ENCODE results near the gene TIPRL.

TIPRL gene

DNA sequence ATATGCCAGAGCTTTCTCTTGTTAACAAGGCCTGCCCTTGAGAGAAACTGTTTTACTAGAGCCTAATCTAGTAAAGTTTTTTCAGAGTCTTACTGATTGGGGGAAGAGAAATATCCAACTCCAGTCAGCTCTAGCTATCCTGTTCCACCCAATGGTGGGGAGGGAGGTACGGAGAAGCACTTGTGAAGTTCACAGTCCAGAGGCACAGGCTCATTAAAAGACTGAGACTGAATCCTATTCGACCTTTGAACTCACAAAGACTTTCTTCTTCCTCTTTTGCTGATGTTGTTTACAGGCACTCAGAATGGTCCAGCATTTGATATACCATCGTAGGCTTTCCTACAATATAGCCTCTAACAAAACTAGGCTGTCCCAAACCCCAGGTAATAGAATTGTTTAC is 31.6 kb downstream of the TIPRL start:
- Histone ChIP-seq H3K4me1 (ENCODE audit: low read depth, poor library complexity, severe bottlenecking) (no peaks in the 10 kb centered on the region), H3K4me3 (IDR thresholded peaks at IDR 0.05; ENCODE audit: insufficient read depth, low read depth, low read length) (no peak overlapping the region), H3K27ac (no peak overlapping the region), H2AFZ (ENCODE audit: low read depth) (no peak overlapping the region), H3K79me2 (ENCODE audit: insufficient read depth, low read depth) (no peaks in the 10 kb centered on the region), H3K4me2 (no peak overlapping the region), H3K27me3 (ENCODE audit: insufficient read depth, low read depth) (no peaks in the 10 kb centered on the region), H4K20me1 (ENCODE audit: insufficient read depth) (no peaks in the 10 kb centered on the region), H3K36me3 (ENCODE audit: insufficient read depth) (no peaks in the 10 kb centered on the region), H3K9ac (no peak overlapping the region)
- TF ChIP-seq, protein P1, sequence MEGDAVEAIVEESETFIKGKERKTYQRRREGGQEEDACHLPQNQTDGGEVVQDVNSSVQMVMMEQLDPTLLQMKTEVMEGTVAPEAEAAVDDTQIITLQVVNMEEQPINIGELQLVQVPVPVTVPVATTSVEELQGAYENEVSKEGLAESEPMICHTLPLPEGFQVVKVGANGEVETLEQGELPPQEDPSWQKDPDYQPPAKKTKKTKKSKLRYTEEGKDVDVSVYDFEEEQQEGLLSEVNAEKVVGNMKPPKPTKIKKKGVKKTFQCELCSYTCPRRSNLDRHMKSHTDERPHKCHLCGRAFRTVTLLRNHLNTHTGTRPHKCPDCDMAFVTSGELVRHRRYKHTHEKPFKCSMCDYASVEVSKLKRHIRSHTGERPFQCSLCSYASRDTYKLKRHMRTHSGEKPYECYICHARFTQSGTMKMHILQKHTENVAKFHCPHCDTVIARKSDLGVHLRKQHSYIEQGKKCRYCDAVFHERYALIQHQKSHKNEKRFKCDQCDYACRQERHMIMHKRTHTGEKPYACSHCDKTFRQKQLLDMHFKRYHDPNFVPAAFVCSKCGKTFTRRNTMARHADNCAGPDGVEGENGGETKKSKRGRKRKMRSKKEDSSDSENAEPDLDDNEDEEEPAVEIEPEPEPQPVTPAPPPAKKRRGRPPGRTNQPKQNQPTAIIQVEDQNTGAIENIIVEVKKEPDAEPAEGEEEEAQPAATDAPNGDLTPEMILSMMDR (conservative IDR thresholded peaks at IDR 0.05; ENCODE audit: low read depth, low read length), result no peak

DNA sequence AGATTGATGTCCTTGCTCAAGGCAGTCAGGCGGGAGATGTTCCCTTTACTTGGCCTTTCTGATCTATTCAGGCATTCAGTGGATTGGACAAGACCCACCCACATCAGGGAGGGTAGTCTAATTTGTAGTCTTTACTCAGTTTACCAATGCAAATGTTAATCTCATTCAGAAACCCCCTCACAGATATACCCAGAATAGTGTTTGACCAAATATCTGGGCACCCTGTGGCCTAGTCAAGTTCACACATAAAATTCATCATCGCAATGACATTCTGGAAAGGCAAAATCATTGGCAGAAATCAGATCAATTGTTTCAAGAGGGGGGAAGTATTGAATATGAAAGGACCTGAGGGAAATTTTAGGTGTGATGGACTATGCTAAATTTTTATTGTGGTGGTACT is 34.6 kb downstream of the TIPRL start:
- H3K27me3 ChIP-seq (ENCODE audit: insufficient read depth, low read depth), result no peaks in the 10 kb centered on the region
- no peaks in the 10 kb centered on the region for H4K20me1 ChIP-seq (ENCODE audit: insufficient read depth)
- TF ChIP-seq, protein P1 (conservative IDR thresholded peaks at IDR 0.05; ENCODE audit: low read depth, low read length), result no peak
- no peak overlapping the region for H3K4me3 ChIP-seq (IDR thresholded peaks at IDR 0.05; ENCODE audit: insufficient read depth, low read depth, low read length)
- H3K27ac ChIP-seq, result no peak overlapping the region
- H3K4me2 ChIP-seq, result no peak overlapping the region
- no peak overlapping the region for H3K9ac ChIP-seq
- no peaks in the 10 kb centered on the region for H3K79me2 ChIP-seq (ENCODE audit: insufficient read depth, low read depth)
- no peaks in the 10 kb centered on the region for H3K36me3 ChIP-seq (ENCODE audit: insufficient read depth)
- H3K4me1 ChIP-seq (ENCODE audit: low read depth, poor library complexity, severe bottlenecking), result no peaks in the 10 kb centered on the region
- no peak overlapping the region for H2AFZ ChIP-seq (ENCODE audit: low read depth)

DNA sequence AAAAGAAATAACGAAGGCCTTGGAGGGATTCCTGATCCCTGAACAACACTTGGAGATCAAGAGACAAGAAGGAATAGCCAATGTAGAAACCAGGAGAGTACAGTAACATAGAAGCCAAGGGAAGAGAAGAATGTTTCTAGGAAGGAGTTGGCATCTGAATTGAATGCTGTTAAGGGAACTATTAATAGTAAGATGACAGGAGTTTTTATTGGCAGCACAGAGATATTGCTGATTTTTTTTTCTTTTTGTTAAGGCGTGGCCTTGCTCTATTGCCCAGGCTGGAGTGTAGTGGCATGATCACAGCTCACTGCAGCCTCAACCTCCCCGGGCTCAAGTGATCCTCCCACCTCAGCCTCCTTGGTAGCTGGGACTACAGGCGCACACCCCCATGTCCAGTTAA is 37.4 kb downstream of the TIPRL start:
- no peaks in the 10 kb centered on the region for H3K27me3 ChIP-seq (ENCODE audit: insufficient read depth, low read depth)

DNA sequence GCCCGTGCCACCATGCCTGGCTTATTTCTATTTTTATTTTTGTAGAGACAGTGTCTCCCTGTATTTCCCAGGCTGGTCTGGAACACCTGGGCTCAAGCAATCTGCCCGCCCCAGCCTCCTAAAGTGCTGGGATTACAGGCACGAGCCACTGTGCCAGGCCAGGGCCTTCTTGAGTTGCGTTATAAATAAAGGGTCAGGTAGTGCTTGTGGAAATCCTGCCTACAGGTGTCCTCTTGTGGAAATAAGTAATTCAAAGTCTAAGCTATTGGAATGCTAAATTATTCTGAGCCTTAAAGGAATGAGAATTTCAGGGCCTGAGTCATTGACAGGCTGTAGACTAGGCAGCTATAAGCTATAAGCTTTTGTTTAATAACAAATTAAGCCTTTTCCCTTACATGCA is 38.9 kb downstream of the TIPRL start:
- Histone ChIP-seq H3K4me1 (ENCODE audit: low read depth, poor library complexity, severe bottlenecking) (no peaks in the 10 kb centered on the region), H3K27ac (no peak overlapping the region), H3K79me2 (ENCODE audit: insufficient read depth, low read depth) (no peaks in the 10 kb centered on the region), H3K27me3 (ENCODE audit: insufficient read depth, low read depth) (no peaks in the 10 kb centered on the region), H3K4me3 (IDR thresholded peaks at IDR 0.05; ENCODE audit: insufficient read depth, low read depth, low read length) (no peak overlapping the region), H4K20me1 (ENCODE audit: insufficient read depth) (no peaks in the 10 kb centered on the region), H3K4me2 (no peak overlapping the region), H3K36me3 (ENCODE audit: insufficient read depth) (no peaks in the 10 kb centered on the region), H2AFZ (ENCODE audit: low read depth) (no peak overlapping the region), H3K9ac (no peak overlapping the region)
- TF ChIP-seq, protein P1 (conservative IDR thresholded peaks at IDR 0.05; ENCODE audit: low read depth, low read length), result no peak

More for the DNA sequence above, 37.4 kb downstream of the TIPRL start:
- Histone ChIP-seq H3K27ac (no peak overlapping the region), H3K36me3 (ENCODE audit: insufficient read depth) (no peaks in the 10 kb centered on the region), H4K20me1 (ENCODE audit: insufficient read depth) (no peaks in the 10 kb centered on the region), H3K79me2 (ENCODE audit: insufficient read depth, low read depth) (no peaks in the 10 kb centered on the region), H3K4me2 (no peak overlapping the region), H2AFZ (ENCODE audit: low read depth) (no peak overlapping the region), H3K4me1 (ENCODE audit: low read depth, poor library complexity, severe bottlenecking) (no peaks in the 10 kb centered on the region), H3K9ac (no peak overlapping the region), H3K4me3 (IDR thresholded peaks at IDR 0.05; ENCODE audit: insufficient read depth, low read depth, low read length) (no peak overlapping the region)
- TF ChIP-seq, protein P1 (conservative IDR thresholded peaks at IDR 0.05; ENCODE audit: low read depth, low read length), result no peak
